Transverse colon (tissue), 4 donors: ENCODE measurements around the gene LRRC4C. TPM values are rescaled to one million over a fixed set of nuclear protein-coding genes. Genes with fewer than 3 reads are reported as not detected.

Source experiments
- DNase-seq: peaks from one replicate; pipeline ENCODE4 v3.0.0-alpha.2; 2019
- H3K27ac ChIP-seq, 4 donors: fragments of 200-600 bp; sonication (generic); 2 replicates each; pipeline ENCODE4 v1.5.1; 2016 to 2018; ENCODE audit warnings: inconsistent platforms in 4 of 4
- H3K27me3 ChIP-seq: fragments of 200-600 bp; sonication (generic); 2 replicates; pipeline ENCODE4 v1.5.1; 2017; ENCODE audit warnings: inconsistent platforms
- H3K36me3 ChIP-seq, 4 donors: fragments of 200-600 bp; sonication (generic); 2 replicates each; pipeline ENCODE4 v1.5.1; 2017 to 2019; ENCODE audit warnings: inconsistent platforms in 4 of 4
- H3K4me1 ChIP-seq, 4 donors: fragments of 200-600 bp; sonication (generic); 2 replicates each; pipeline ENCODE4 v1.5.1; 2017 to 2020; ENCODE audit warnings: inconsistent platforms in 4 of 4
- H3K4me3 ChIP-seq, 4 donors: fragments of 200-600 bp; sonication (generic); 1 replicate in 1 of 4; 2 replicates in 3 of 4; pipeline versions ENCODE4 v1.5.1 to v1.6.1; 2017 to 2019; ENCODE audit warnings: inconsistent platforms in 4 of 4
- H3K9me3 ChIP-seq, 2 donors: fragments of 200-600 bp; sonication (generic); 2 replicates each; pipeline ENCODE4 v1.5.1; 2017 to 2019; ENCODE audit warnings: inconsistent platforms in 2 of 2
- EP300 ChIP-seq: sonication (generic); formaldehyde crosslinking; IDR thresholded peaks from one replicate; pipeline ENCODE4 v1.6.1; 2017; ENCODE audit warnings: antibody characterized with exemption, low read depth
- POLR2A ChIP-seq: fragments of 450-650 bp; IDR thresholded peaks from one replicate; pipeline ENCODE4 v1.6.1; 2016; ENCODE audit warnings: antibody characterized with exemption, mild to moderate bottlenecking, moderate library complexity
- POLR2AphosphoS5 ChIP-seq, 3 donors: sonication (generic); formaldehyde crosslinking; IDR thresholded peaks; one replicate each; pipeline ENCODE4 v1.6.1; 2016; ENCODE audit warnings: antibody characterized with exemption in 3 of 3
- WGBS, 2 donors: methylation state at CpG; one replicate each; pipeline ENCODE4 v1.1.5; 2018; ENCODE audit warnings: low coverage in 1 of 2; 5-methylcytosine and 5-hydroxymethylcytosine counted together
- in situ Hi-C, 4 donors: fragments of 200-750 bp; cut with MboI; loops; one replicate each; pipeline versions ENCODE4 v1.15.0 to v1.15.1; 2017; ENCODE audit warnings: low sequenced_read_pairs in 3 of 4, low pct_ligation_motif_present in 1 of 4, low pct_unique_long_range_greater_than_20kb in 1 of 4
- intact Hi-C: fragments of 100-400 bp; cut with DNase I; formaldehyde crosslinking; loops from one replicate; pipeline ENCODE4 v1.15.1; 2023; ENCODE audit warnings: low total_unique reads
- total RNA-seq, 4 donors: library from RNA; depleted of rRNA; stranded (reverse); fragments of >200 nt; gene quantifications; one replicate each; pipeline ENCODE4 v1.1.0, GENCODE V29; 2016
- TF ChIP-seq, protein P1 (sequence below), 5 experiments: fragments of 200-600 bp in 3 of 5; fragments of 450-650 bp in 2 of 5; sonication (generic) in 3 of 5; IDR thresholded peaks; 1 replicate in 2 of 5; 2 replicates in 3 of 5; pipeline ENCODE4 v1.5.1; 2016 to 2017; ENCODE audit warnings: antibody characterized with exemption in 5 of 5, inconsistent platforms in 3 of 5, mild to moderate bottlenecking in 2 of 5, moderate library complexity in 1 of 5

The LRRC4C gene
- total RNA-seq, 4 donors from 2014 or later = 0.55 to 1.9 (median 0.64) TPM; not detected in 1

DNA sequence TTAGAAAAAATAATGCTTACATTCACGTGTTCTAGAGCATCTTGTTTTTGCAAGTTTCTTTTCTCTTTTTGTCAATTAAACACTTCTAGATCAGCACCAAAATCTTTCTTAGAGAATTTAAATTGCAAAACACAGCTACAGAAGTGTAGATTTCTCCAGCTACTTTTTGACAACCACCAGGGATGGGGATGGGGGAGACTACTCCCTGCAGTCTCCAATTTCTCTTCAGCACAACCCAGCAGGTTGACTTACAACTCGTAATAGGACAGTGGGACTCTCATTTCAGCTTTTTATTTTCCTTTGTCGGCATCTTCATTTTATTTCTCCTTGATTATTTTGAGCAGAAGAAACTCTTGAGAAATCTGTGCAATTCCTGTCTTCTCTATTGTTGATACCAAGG is 441.2 kb downstream of the LRRC4C start:
- intact Hi-C loops = no loop called here
- TF ChIP-seq EP300 (no peak), POLR2A (no peak), POLR2AphosphoS5 (IDR thresholded peaks at IDR 0.05) (no peak)
- TF ChIP-seq, protein P1, sequence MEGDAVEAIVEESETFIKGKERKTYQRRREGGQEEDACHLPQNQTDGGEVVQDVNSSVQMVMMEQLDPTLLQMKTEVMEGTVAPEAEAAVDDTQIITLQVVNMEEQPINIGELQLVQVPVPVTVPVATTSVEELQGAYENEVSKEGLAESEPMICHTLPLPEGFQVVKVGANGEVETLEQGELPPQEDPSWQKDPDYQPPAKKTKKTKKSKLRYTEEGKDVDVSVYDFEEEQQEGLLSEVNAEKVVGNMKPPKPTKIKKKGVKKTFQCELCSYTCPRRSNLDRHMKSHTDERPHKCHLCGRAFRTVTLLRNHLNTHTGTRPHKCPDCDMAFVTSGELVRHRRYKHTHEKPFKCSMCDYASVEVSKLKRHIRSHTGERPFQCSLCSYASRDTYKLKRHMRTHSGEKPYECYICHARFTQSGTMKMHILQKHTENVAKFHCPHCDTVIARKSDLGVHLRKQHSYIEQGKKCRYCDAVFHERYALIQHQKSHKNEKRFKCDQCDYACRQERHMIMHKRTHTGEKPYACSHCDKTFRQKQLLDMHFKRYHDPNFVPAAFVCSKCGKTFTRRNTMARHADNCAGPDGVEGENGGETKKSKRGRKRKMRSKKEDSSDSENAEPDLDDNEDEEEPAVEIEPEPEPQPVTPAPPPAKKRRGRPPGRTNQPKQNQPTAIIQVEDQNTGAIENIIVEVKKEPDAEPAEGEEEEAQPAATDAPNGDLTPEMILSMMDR (IDR thresholded peaks at IDR 0.05) = no peak
- Histone ChIP-seq H3K9me3 (no peaks in the 10 kb centered on the region), H3K36me3 (no peaks in the 10 kb centered on the region), H3K4me1 (no peaks in the 10 kb centered on the region), H3K4me3 (no peak overlapping the region), H3K27ac (no peak overlapping the region), H3K27me3 (no peaks in the 10 kb centered on the region)
- DNase-seq = no peak
- in situ Hi-C loops = no loop called here
- 42 to 44% methylated on average over 3 of the region's 3 CpGs for WGBS, 2 donors

DNA sequence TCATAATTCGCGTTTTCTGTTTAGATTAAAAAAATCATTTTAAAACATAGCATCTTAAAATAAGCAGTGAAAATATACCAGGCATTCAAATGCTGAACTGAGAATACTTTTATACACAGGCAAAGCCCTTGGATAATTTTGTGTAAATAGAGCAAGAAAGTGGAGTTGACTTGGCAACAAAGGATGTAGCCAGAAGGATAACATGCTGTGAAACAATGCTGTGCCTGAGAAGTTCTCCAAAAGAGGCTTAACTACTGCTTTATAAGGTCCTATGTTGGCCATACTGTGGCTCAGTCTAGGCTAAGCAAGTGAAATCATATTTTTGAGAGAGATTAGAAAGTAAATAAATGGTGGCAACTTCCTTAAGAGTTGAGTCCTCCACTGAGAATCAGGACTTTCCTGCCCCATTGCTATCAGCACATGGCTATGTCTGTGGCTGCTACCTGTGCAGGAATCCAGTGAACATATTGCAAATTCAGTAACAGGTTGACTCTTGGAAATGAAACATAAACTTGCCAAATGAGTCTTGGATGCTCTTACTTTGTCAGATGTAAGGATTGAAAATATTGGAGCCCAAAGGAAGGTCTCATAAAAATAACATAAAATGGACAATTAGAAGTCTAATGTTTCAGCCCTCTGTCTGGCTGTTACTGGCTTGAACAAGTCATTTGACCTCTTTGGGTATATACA is 448.9 kb downstream of the LRRC4C start:
- Histone ChIP-seq H3K27me3 (no peaks in the 10 kb centered on the region), H3K27ac (no peak overlapping the region), H3K4me3 (no peak overlapping the region), H3K9me3 (no peaks in the 10 kb centered on the region), H3K4me1 (no peaks in the 10 kb centered on the region), H3K36me3 (no peaks in the 10 kb centered on the region)
- intact Hi-C loops = no loop called here
- DNase-seq = no peak
- 56 to 61% methylated on average over 2 of the region's 2 CpGs for WGBS, 2 donors
- TF ChIP-seq EP300 (no peak), POLR2A (no peak), POLR2AphosphoS5 (IDR thresholded peaks at IDR 0.05) (no peak)
- TF ChIP-seq, protein P1 (IDR thresholded peaks at IDR 0.05) = no peak
- in situ Hi-C loops = no loop called here

DNA sequence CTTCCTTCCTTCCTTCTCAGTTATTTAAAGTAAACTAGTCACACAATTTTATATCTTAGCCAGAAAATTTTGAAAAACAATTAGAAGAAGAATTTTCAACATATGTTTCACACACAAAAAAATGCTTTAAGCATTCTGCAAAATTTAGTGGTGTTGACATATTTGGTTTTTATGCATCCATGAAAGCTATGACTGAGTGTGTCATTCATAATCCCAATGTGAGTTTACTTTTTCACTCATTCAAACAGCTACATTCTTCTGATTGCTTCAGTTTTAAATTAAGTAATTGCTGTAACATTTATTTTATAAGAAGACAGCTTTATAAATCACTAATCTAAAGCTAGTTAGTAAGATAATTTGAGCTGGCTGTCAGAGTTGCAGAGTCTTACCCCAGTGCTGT is 453.5 kb downstream of the LRRC4C start:
- no peak overlapping the region for H3K4me3 ChIP-seq
- TF ChIP-seq, protein P1 (IDR thresholded peaks at IDR 0.05) = no peak
- TF ChIP-seq EP300 (no peak), POLR2AphosphoS5 (IDR thresholded peaks at IDR 0.05) (no peak), POLR2A (no peak)
- no peaks in the 10 kb centered on the region for H3K36me3 ChIP-seq
- intact Hi-C loops = no loop called here
- no peaks in the 10 kb centered on the region for H3K9me3 ChIP-seq
- no peaks in the 10 kb centered on the region for H3K27me3 ChIP-seq
- in situ Hi-C loops = no loop called here
- no peak for DNase-seq
- no peaks in the 10 kb centered on the region for H3K4me1 ChIP-seq
- H3K27ac ChIP-seq = no peak overlapping the region

DNA sequence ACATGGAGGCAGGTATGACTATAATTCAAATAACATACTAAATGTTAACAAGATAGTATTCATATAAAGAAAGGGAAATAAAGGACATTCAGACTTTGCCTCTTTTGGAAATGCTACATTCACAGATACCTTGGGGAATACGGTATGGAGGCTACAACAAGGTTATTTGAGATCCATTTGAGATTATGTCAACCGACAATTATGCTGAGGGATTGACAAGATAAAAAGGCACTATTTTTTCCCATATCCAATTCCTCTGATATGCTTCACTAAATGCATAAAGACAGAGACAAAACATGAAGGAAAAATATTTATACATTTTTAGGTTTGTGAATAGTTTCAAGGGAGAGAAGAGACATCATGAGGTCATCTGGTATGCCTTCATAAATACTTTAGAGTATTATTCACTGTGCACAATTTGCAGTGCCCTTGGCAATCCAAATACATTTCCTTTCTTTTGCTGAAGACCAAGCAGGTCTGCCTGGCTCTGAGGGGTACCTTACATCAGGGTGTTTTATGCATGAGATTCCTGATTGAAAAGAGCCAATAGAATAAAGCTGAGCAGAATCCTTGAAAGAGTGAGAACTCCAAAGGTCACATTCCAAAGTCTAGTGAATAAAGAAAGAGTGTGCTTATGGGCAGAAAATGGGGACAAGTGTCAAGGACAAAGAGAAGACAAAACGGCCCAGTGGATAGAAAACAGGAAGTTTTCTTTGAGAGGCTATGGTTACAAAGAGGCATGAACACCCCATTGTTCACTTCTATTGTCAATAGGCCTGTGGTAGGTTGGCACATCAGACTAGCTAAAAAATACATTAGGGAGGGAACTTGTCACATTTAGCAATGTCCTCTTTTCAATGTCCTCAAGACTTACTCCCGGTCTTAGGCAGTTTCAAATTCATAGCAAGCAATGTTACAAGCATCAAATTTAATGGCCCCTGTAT is 455.8 kb downstream of the LRRC4C start:
- TF ChIP-seq POLR2A (no peak), EP300 (no peak), POLR2AphosphoS5 (IDR thresholded peaks at IDR 0.05) (no peak)
- TF ChIP-seq, protein P1 (IDR thresholded peaks at IDR 0.05) = no peak
- no peak for DNase-seq
- in situ Hi-C loops = no loop called here
- Histone ChIP-seq H3K9me3 (no peaks in the 10 kb centered on the region), H3K27ac (no peak overlapping the region), H3K4me3 (no peak overlapping the region), H3K36me3 (no peaks in the 10 kb centered on the region), H3K4me1 (no peaks in the 10 kb centered on the region), H3K27me3 (no peaks in the 10 kb centered on the region)
- intact Hi-C loops = no loop called here
- 48 to 49% methylated on average over 4 of the region's 4 CpGs for WGBS, 2 donors
